ENCODE measurements around the gene CNGA2. TPM values are rescaled to one million over a fixed set of nuclear protein-coding genes. Genes with fewer than 3 reads are reported as not detected.

CNGA2 gene
- total and polyA plus RNA-seq, 2 donors (not counting 3 experiments of a cell fraction or from before 2014, with no cell fraction given) = not detected

- H3K4me2 ChIP-seq (ENCODE audit: insufficient read depth, low read length) = no peak overlapping the region
- BruUV-seq (replicated peaks) = no TSS peak
- no peaks in the 10 kb centered on the region for H3K79me2 ChIP-seq (ENCODE audit: control insufficient read depth, insufficient read depth, low read length)
- no peak overlapping the region for H3K9ac ChIP-seq (replicated peaks; ENCODE audit: extremely low read depth, insufficient read depth, low read length)
- H3K9me3 ChIP-seq (replicated peaks; ENCODE audit: control insufficient read depth, insufficient read depth, low read length) = no peaks in the 10 kb centered on the region
- H3K36me3 ChIP-seq (ENCODE audit: control insufficient read depth in 2 of 2, extremely low read depth in 1 of 2, insufficient read depth in 2 of 2, low read length in 2 of 2) = no peaks in the 10 kb centered on the region
- CTCF ChIA-PET = interaction anchor here (1.1 kb wide), 1 partner anchor 13 kb away, joined by 3 read pairs; no protein-coding TSS in a partner anchor
- H3K27ac ChIP-seq (ENCODE audit: insufficient read depth, low read depth, low read length) = no peak overlapping the region
- H3K9me1 ChIP-seq (replicated peaks; ENCODE audit: control insufficient read depth, extremely low read depth, insufficient read depth, low read length) = no peaks in the 10 kb centered on the region
- POLR2A ChIA-PET = no interaction called here
- TF ChIP-seq JUN (IDR thresholded peaks at IDR 0.05; ENCODE audit: borderline replicate concordance, insufficient read depth, insufficient read length, low read depth) (no peak), MYC (IDR thresholded peaks at IDR 0.05; ENCODE audit: low read depth, low read length) (no peak), EZH2 (IDR thresholded peaks at IDR 0.05; ENCODE audit: borderline replicate concordance, low read depth, low read length, severe bottlenecking) (no peak), GATA2 (IDR thresholded peaks at IDR 0.05; ENCODE audit: insufficient read depth, insufficient read length, low read depth, low read length) (no peak), FOS (IDR thresholded peaks at IDR 0.05; ENCODE audit: borderline replicate concordance, insufficient read depth, low read length) (no peak), POLR2A (IDR thresholded peaks at IDR 0.05; ENCODE audit: low read depth, low read length) (no peak), CTCF (IDR thresholded peaks at IDR 0.05; ENCODE audit: extremely low read depth in 1 of 2, insufficient read depth in 1 of 2, low read depth in 1 of 2, low read length in 2 of 2) (no peak), POLR2AphosphoS5 (IDR thresholded peaks at IDR 0.05; ENCODE audit: insufficient read depth, low read depth, low read length) (no peak)
- H3K4me3 ChIP-seq (replicated peaks in 1 of 3; ENCODE audit: insufficient read depth in 1 of 3, low read depth in 1 of 3, low read length in 3 of 3) = no peak overlapping the region
- intact Hi-C loops (cut with micrococcal nuclease) (no loop called here), dilution Hi-C loops (cut with MboI; ENCODE audit: extremely low pct_ligation_motif_present, low sequenced_read_pairs) (no loop called here)
- no peak for DNase-seq (ENCODE audit: low read depth, low spot score)
- no peak overlapping the region for H2AFZ ChIP-seq (ENCODE audit: low read depth, low read length)
- no peaks in the 10 kb centered on the region for H3K27me3 ChIP-seq (ENCODE audit: control insufficient read depth in 2 of 2, insufficient read depth in 2 of 2, low read length in 2 of 2)
- FAIRE-seq = no peak
- no peaks in the 10 kb centered on the region for H3K4me1 ChIP-seq (ENCODE audit: control insufficient read depth, extremely low read depth, insufficient read depth, low read length)
- no peaks in the 10 kb centered on the region for H4K20me1 ChIP-seq (replicated peaks; ENCODE audit: control insufficient read depth, extremely low read depth, insufficient read depth, low read length)
Observed at GRCh38 chrX:151735219-151735618, 673 bp downstream of the CNGA2 start.
